MM.1S (cell line): ENCODE measurements around the gene FOXL3.

Source experiments
- DNase-seq: peaks from one replicate; pipeline ENCODE4 v3.0.0-alpha.2; 2015
- H2AFZ ChIP-seq: fragments of 300-600 bp; sonication (generic); 2 replicates; pipeline ENCODE4 v1.6.0; 2016; ENCODE audit warnings: antibody characterized with exemption, low read length
- H3F3A ChIP-seq: fragments of 300-600 bp; sonication (generic); 2 replicates; pipeline ENCODE4 v1.6.1; 2016; ENCODE audit warnings: mild to moderate bottlenecking, antibody characterized with exemption, low read length, moderate library complexity, mixed read lengths; ENCODE audit not compliant: insufficient read depth
- H3K27ac ChIP-seq: fragments of 300-600 bp; sonication (generic); 2 replicates; pipeline ENCODE4 v1.5.1; 2016; ENCODE audit warnings: mild to moderate bottlenecking, low read length
- H3K27me3 ChIP-seq: fragments of 300-600 bp; sonication (generic); replicated peaks from 2 replicates; pipeline ENCODE4 v1.6.0; 2016; ENCODE audit warnings: low read length; ENCODE audit not compliant: insufficient read depth
- H3K36me3 ChIP-seq: fragments of 300-600 bp; sonication (generic); replicated peaks from 2 replicates; pipeline ENCODE4 v1.6.1; 2016; ENCODE audit warnings: mild to moderate bottlenecking, low read length, mixed read lengths; ENCODE audit not compliant: insufficient read depth
- H3K4me1 ChIP-seq: fragments of 300-600 bp; sonication (generic); 2 replicates; pipeline ENCODE4 v1.6.1; 2016; ENCODE audit warnings: low read length, mixed read lengths
- H3K4me2 ChIP-seq: fragments of 300-600 bp; sonication (generic); 2 replicates; pipeline ENCODE4 v1.6.0; 2016; ENCODE audit warnings: low read depth, low read length
- H3K4me3 ChIP-seq: fragments of 300-600 bp; sonication (generic); 2 replicates; pipeline ENCODE4 v1.5.1; 2016; ENCODE audit warnings: low read length, mixed read lengths
- H3K79me2 ChIP-seq: fragments of 300-600 bp; sonication (generic); 2 replicates; pipeline ENCODE4 v1.6.1; 2016; ENCODE audit warnings: mixed run types, low read length, mixed read lengths
- H3K9ac ChIP-seq: fragments of 300-600 bp; sonication (generic); 2 replicates; pipeline ENCODE4 v1.6.1; 2016; ENCODE audit warnings: low read length, mixed read lengths
- H3K9me2 ChIP-seq: fragments of 300-600 bp; sonication (generic); replicated peaks from 2 replicates; pipeline ENCODE4 v1.6.1; 2016; ENCODE audit warnings: mild to moderate bottlenecking, low read length, mixed read lengths; ENCODE audit not compliant: insufficient read depth
- H3K9me3 ChIP-seq: fragments of 300-600 bp; sonication (generic); replicated peaks from 2 replicates; pipeline ENCODE4 v1.6.1; 2016; ENCODE audit warnings: mild to moderate bottlenecking, low read length, mixed read lengths; ENCODE audit not compliant: insufficient read depth
- H4K20me1 ChIP-seq: fragments of 300-600 bp; sonication (generic); 2 replicates; pipeline ENCODE4 v1.6.1; 2016; ENCODE audit warnings: mild to moderate bottlenecking, low read length, moderate library complexity, mixed read lengths; ENCODE audit not compliant: insufficient read depth
- CTCF ChIP-seq: fragments of 300-600 bp; sonication (generic); IDR thresholded peaks from 2 replicates; pipeline ENCODE4 v1.5.1; 2016; ENCODE audit warnings: antibody characterized with exemption, low read length, mixed read lengths
- EZH2 ChIP-seq: fragments of 300-600 bp; sonication (generic); optimal IDR thresholded peaks from 2 replicates; pipeline ENCODE3; 2017; ENCODE audit warnings: low read depth, mild to moderate bottlenecking, antibody characterized with exemption, low read length, mixed read lengths
- EZH2phosphoT487 ChIP-seq: fragments of 300-600 bp; sonication (generic); IDR thresholded peaks from 2 replicates; pipeline ENCODE4 v1.6.1; 2018; ENCODE audit warnings: antibody characterized with exemption, low read length

The FOXL3 gene

GRCh38 chr7:272631-273030 is 17.3 kb upstream of the FOXL3 start:
- DNase-seq = no peak
- no peaks in the 10 kb centered on the region for H3K36me3 ChIP-seq
- no peak overlapping the region for H3K9ac ChIP-seq
- no peaks in the 10 kb centered on the region for H3K4me1 ChIP-seq
- no peaks in the 10 kb centered on the region for H3K9me2 ChIP-seq
- no peaks in the 10 kb centered on the region for H3K27me3 ChIP-seq
- H4K20me1 ChIP-seq = no peaks in the 10 kb centered on the region
- no peak overlapping the region for H3K4me2 ChIP-seq
- H3K4me3 ChIP-seq = no peak overlapping the region
- no peaks in the 10 kb centered on the region for H3K79me2 ChIP-seq
- no peaks in the 10 kb centered on the region for H3F3A ChIP-seq
- H3K9me3 ChIP-seq = no peaks in the 10 kb centered on the region
- no peak overlapping the region for H2AFZ ChIP-seq
- no peak overlapping the region for H3K27ac ChIP-seq
- no peak for TF ChIP-seq EZH2phosphoT487
- TF ChIP-seq EZH2 = no peak
- no peak for TF ChIP-seq CTCF

GRCh38 chr7:273327-273726 is 16.6 kb upstream of the FOXL3 start:
- Histone ChIP-seq H3K4me1 (no peaks in the 10 kb centered on the region), H3K9ac (no peak overlapping the region), H3K9me2 (no peaks in the 10 kb centered on the region), H3K79me2 (no peaks in the 10 kb centered on the region), H2AFZ (no peak overlapping the region), H3K9me3 (no peaks in the 10 kb centered on the region), H3K4me2 (no peak overlapping the region), H3F3A (no peaks in the 10 kb centered on the region), H3K4me3 (no peak overlapping the region), H3K36me3 (no peaks in the 10 kb centered on the region), H3K27me3 (no peaks in the 10 kb centered on the region), H3K27ac (no peak overlapping the region), H4K20me1 (no peaks in the 10 kb centered on the region)
- no peak for DNase-seq
- TF ChIP-seq EZH2phosphoT487 = no peak
- TF ChIP-seq CTCF = no peak
- no peak for TF ChIP-seq EZH2

- no peaks in the 10 kb centered on the region for H3K27me3 ChIP-seq
- H3F3A ChIP-seq = no peaks in the 10 kb centered on the region
- H3K4me3 ChIP-seq = no peak overlapping the region
- no peaks in the 10 kb centered on the region for H3K36me3 ChIP-seq
- H3K9me3 ChIP-seq = no peaks in the 10 kb centered on the region
- H4K20me1 ChIP-seq = no peaks in the 10 kb centered on the region
- no peak for DNase-seq
- H3K9me2 ChIP-seq = no peaks in the 10 kb centered on the region
- H3K27ac ChIP-seq = no peak overlapping the region
- no peaks in the 10 kb centered on the region for H3K4me1 ChIP-seq
- H3K4me2 ChIP-seq = no peak overlapping the region
- TF ChIP-seq EZH2phosphoT487 = no peak
- no peak for TF ChIP-seq EZH2
- TF ChIP-seq CTCF = no peak
- H3K9ac ChIP-seq = no peak overlapping the region
- H3K79me2 ChIP-seq = no peaks in the 10 kb centered on the region
- H2AFZ ChIP-seq = no peak overlapping the region
These were observed 15.7 kb upstream of the FOXL3 start for GRCh38 chr7:274266-274665.
